ENCODE measurements around the gene CEP70.
"Not testable (repeated sequence)": the region's sequence is repeated elsewhere in the genome, so short reads cannot be mapped to it uniquely, and the experiment has no call there.

GRCh38 chr3:138562902-138563301, 31.2 kb downstream of the CEP70 start:
- TF ChIP-seq CTCF (IDR thresholded peaks at IDR 0.05; ENCODE audit: insufficient read depth, low read depth, low read length); EZH2 (IDR thresholded peaks at IDR 0.05; ENCODE audit: insufficient read depth, low read length): not testable (repeated sequence)
